Measurements from ENCODE around the gene TMEM201.

- TF ChIP-seq CTCF (IDR thresholded peaks at IDR 0.05) (no peak), POLR2A (IDR thresholded peaks at IDR 0.05) (no peak)
Measured at GRCh38 chr1:9539829-9540550, 48.7 kb upstream of the TMEM201 start.
